ENCODE data around the gene HCAR1. TPM values are rescaled to one million over a fixed set of nuclear protein-coding genes. Genes with fewer than 3 reads are reported as not detected.

The HCAR1 gene
- total and polyA plus RNA-seq, 2 of the 4 experiments (the other 2 are of a cell fraction): 0.03 TPM; not detected in 1

DNA sequence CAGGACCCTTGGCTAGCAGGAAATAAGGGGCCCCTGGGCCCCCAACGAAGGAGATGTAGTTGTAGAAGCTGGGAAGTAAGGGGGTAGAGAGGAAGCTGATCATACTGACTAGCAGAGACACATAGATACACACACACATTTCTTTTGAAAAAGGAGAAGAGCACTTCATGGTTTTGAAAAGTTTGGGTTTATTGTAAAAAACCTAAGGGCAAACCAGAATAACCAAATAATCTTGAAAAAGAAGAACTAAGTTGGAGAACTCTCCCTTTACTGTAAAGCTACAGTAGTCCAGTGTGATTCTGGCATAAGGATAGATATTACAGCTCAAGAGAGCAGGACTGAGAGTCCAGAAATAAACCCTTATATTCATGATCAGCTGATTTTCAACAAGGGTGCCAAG is 8.3 kb downstream of the HCAR1 start:
- no peak overlapping the region for H2BK20ac ChIP-seq (ENCODE audit: low read depth, low read length)
- no peak overlapping the region for H3K14ac ChIP-seq (replicated peaks; ENCODE audit: low read depth, low read length)
- H2AK9ac ChIP-seq (replicated peaks; ENCODE audit: low read depth, low read length, poor library complexity): no peak overlapping the region
- no peaks in the 10 kb centered on the region for H3K9me3 ChIP-seq (ENCODE audit: control insufficient read depth, insufficient read depth, low read length)
- dilution Hi-C loops (cut with HindIII; ENCODE audit: low sequenced_read_pairs, unreplicated experiment): no loop called here
- H3K4me1 ChIP-seq (ENCODE audit: control insufficient read depth, insufficient read depth, low read length): peaks cover 2% of the 10 kb centered on the region; the same call in 1 of the 2 replicates
- DNase-seq (no peak), ATAC-seq (ENCODE audit: low read depth) (no peak)
- no peaks in the 10 kb centered on the region for H4K20me1 ChIP-seq (ENCODE audit: insufficient read depth, low read length)
- H3K9me1 ChIP-seq (ENCODE audit: insufficient read depth, low read length): 0 out of 2 replicates have a peak, but pooled peaks cover 3% of the 10 kb centered on the region
- no peak overlapping the region for H3K4me2 ChIP-seq (ENCODE audit: low read depth, low read length)
- intact Hi-C loops (cut with micrococcal nuclease): no loop called here
- in situ Hi-C loops (cut with MboI; ENCODE audit: low sequenced_read_pairs): no loop called here
- H2AK5ac ChIP-seq (ENCODE audit: low read depth, low read length): no peak overlapping the region
- H4K91ac ChIP-seq (ENCODE audit: insufficient read depth, low read depth, low read length): no peak overlapping the region
- no peak overlapping the region for H2AFZ ChIP-seq (replicated peaks; ENCODE audit: low read length, poor library complexity)
- no peak overlapping the region for H2BK120ac ChIP-seq (ENCODE audit: low read depth, low read length)
- H2BK5ac ChIP-seq (ENCODE audit: low read depth, low read length, poor library complexity, severe bottlenecking): no peak overlapping the region
- CTCF ChIA-PET: interaction anchor here (0.6 kb wide), 1 partner anchor 30 kb away, joined by 4 read pairs; no protein-coding TSS in a partner anchor
- H3K4me3 ChIP-seq (ENCODE audit: insufficient read depth, low read depth, low read length): no peak overlapping the region
- BruUV-seq (replicated peaks): no TSS peak
- peaks cover 4% of the 10 kb centered on the region for H3K27me3 ChIP-seq (ENCODE audit: control insufficient read depth, insufficient read depth, low read length)
- H3K4ac ChIP-seq (ENCODE audit: low read depth, low read length): no peak overlapping the region
- H3K23ac ChIP-seq (ENCODE audit: low read depth, low read length): no peak overlapping the region
- H3K9ac ChIP-seq (ENCODE audit: low read depth, low read length): no peak overlapping the region
- H2BK15ac ChIP-seq (ENCODE audit: low read depth, low read length): no peak overlapping the region
- POLR2A ChIA-PET (ENCODE audit: unreplicated experiment): interaction anchor here (0.5 kb wide), 1 partner anchor 16 kb away, joined by 5 read pairs; no protein-coding TSS in a partner anchor
- no peak overlapping the region for H3K27ac ChIP-seq (ENCODE audit: insufficient read depth, low read length)
- H3K79me1 ChIP-seq (ENCODE audit: low read depth in 1 of 2, low read length in 2 of 2): no peaks in the 10 kb centered on the region
- no peak overlapping the region for H4K5ac ChIP-seq (ENCODE audit: low read depth, low read length)
- TF ChIP-seq CHD1 (IDR thresholded peaks at IDR 0.05; ENCODE audit: low read depth, low read length): no peak
- H3K36me3 ChIP-seq (ENCODE audit: control insufficient read depth, insufficient read depth, low read length): no peaks in the 10 kb centered on the region
- H3K56ac ChIP-seq (ENCODE audit: extremely low read depth, insufficient read depth, low read length): no peak overlapping the region
- whole genome bisulfite sequencing, 2 experiments (ENCODE audit: extremely low coverage in 2 of 2, insufficient read length in 1 of 2): no CpG with 5 or more reads among the region's 1 CpG
- no peak overlapping the region for H4K8ac ChIP-seq (ENCODE audit: low read depth in 2 of 2, low read length in 2 of 2)
- no peak overlapping the region for H3K18ac ChIP-seq (ENCODE audit: low read depth, low read length)

Measured in IMR-90 (cell line).